ENCODE results near the gene CPED1. TPM values are rescaled to one million over a fixed set of nuclear protein-coding genes. Genes with fewer than 3 reads are reported as not detected.

CPED1 gene
- total RNA-seq, 1 donor from 2014 or later: 0.09 TPM

- ATAC-seq (ENCODE audit: low read depth) (no peak), DNase-seq (no peak)
- POLR2A ChIA-PET: no interaction called here
- CTCF ChIA-PET: no interaction called here
- no peak overlapping the region for H3K4me3 Mint-ChIP-seq
- no peak overlapping the region for H3K27ac Mint-ChIP-seq
- intact Hi-C loops (cut with micrococcal nuclease): no loop called here
- TF ChIP-seq, protein P1, sequence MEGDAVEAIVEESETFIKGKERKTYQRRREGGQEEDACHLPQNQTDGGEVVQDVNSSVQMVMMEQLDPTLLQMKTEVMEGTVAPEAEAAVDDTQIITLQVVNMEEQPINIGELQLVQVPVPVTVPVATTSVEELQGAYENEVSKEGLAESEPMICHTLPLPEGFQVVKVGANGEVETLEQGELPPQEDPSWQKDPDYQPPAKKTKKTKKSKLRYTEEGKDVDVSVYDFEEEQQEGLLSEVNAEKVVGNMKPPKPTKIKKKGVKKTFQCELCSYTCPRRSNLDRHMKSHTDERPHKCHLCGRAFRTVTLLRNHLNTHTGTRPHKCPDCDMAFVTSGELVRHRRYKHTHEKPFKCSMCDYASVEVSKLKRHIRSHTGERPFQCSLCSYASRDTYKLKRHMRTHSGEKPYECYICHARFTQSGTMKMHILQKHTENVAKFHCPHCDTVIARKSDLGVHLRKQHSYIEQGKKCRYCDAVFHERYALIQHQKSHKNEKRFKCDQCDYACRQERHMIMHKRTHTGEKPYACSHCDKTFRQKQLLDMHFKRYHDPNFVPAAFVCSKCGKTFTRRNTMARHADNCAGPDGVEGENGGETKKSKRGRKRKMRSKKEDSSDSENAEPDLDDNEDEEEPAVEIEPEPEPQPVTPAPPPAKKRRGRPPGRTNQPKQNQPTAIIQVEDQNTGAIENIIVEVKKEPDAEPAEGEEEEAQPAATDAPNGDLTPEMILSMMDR (IDR thresholded peaks at IDR 0.05): no peak
- H3K9me3 Mint-ChIP-seq: no peaks in the 10 kb centered on the region
- no peaks in the 10 kb centered on the region for H3K4me1 Mint-ChIP-seq
- H3K36me3 Mint-ChIP-seq (ENCODE audit: low read depth): peaks cover 4% of the 10 kb centered on the region
- no peaks in the 10 kb centered on the region for H3K27me3 Mint-ChIP-seq
These were observed 115.1 kb downstream of the CPED1 start for GRCh38 chr7:121103579-121103978.

- Mint-ChIP-seq H3K9me3 (no peaks in the 10 kb centered on the region), H3K27ac (no peak overlapping the region), H3K27me3 (no peaks in the 10 kb centered on the region), H3K36me3 (ENCODE audit: low read depth) (peaks cover 4% of the 10 kb centered on the region), H3K4me3 (no peak overlapping the region), H3K4me1 (no peaks in the 10 kb centered on the region)
- ChIA-PET CTCF (no interaction called here), POLR2A (no interaction called here)
- intact Hi-C loops (cut with micrococcal nuclease): loop anchor here (5.0 kb wide), 1 partner anchor 892 kb away; no protein-coding TSS in a partner anchor
- DNase-seq: no peak
- ATAC-seq (ENCODE audit: low read depth): no peak
- TF ChIP-seq, protein P1 (IDR thresholded peaks at IDR 0.05): no peak
These were observed 116.8 kb downstream of the CPED1 start for GRCh38 chr7:121105262-121105661.

- TF ChIP-seq, protein P1 (IDR thresholded peaks at IDR 0.05): peak; percentile 83
- ATAC-seq (ENCODE audit: low read depth) (peak; percentile 77), DNase-seq (no peak)
- POLR2A ChIA-PET: interaction anchor here (0.8 kb wide), 1 partner anchor 230 kb away, joined by 3 read pairs; no protein-coding TSS in a partner anchor
- Mint-ChIP-seq H3K36me3 (ENCODE audit: low read depth) (peaks cover 4% of the 10 kb centered on the region), H3K27ac (no peak overlapping the region), H3K27me3 (no peaks in the 10 kb centered on the region), H3K9me3 (no peaks in the 10 kb centered on the region), H3K4me3 (no peak overlapping the region), H3K4me1 (no peaks in the 10 kb centered on the region)
- CTCF ChIA-PET: interaction anchor here (0.7 to 3.8 kb wide), 17 partner anchors 8 to 440 kb away, joined by 3 to 31 read pairs (median 4); partner anchors contain the start of genes CPED1 and FAM3C
- intact Hi-C loops (cut with micrococcal nuclease): loop anchor here (1.0 to 5.0 kb wide), 4 partner anchors 121 to 889 kb away; no protein-coding TSS in a partner anchor
These were observed 119.5 kb downstream of the CPED1 start for GRCh38 chr7:121107923-121108498.

DNA sequence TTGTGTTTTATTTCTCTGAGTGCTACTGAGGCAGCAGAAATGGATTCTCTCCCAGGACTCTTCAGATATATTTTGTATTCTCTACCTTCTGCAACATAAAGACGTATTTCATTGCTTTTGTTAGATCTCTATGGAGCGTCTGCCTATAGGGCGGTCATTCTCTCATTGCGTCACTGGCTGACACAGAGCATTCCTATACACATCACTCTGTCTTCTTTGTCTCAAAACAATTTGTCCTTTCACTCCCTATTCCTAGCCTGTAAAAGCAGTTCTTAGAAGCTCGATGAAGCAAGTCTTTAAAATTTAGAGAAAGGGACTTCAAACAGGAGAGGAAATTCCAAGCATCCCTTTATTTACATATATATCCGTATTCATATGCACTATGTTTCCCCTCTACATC lies 120.6 kb downstream of the CPED1 start:
- CTCF ChIA-PET: interaction anchor here (0.8 to 3.8 kb wide), 6 partner anchors 121 to 438 kb away, joined by 3 to 31 read pairs (median 4); partner anchors contain the start of gene CPED1
- intact Hi-C loops (cut with micrococcal nuclease): loop anchor here (5.0 kb wide), 1 partner anchor 888 kb away; no protein-coding TSS in a partner anchor
- POLR2A ChIA-PET: no interaction called here

GRCh38 chr7:121113288-121113687 lies 124.8 kb downstream of the CPED1 start:
- no peaks in the 10 kb centered on the region for H3K27me3 Mint-ChIP-seq
- intact Hi-C loops (cut with micrococcal nuclease): no loop called here
- no peak overlapping the region for H3K4me3 Mint-ChIP-seq
- no peaks in the 10 kb centered on the region for H3K9me3 Mint-ChIP-seq
- POLR2A ChIA-PET: no interaction called here
- no peaks in the 10 kb centered on the region for H3K36me3 Mint-ChIP-seq (ENCODE audit: low read depth)
- CTCF ChIA-PET: interaction anchor here (0.7 to 1.2 kb wide), 2 partner anchors 85 to 319 kb away, joined by 3 read pairs; no protein-coding TSS in a partner anchor
- H3K27ac Mint-ChIP-seq: no peak overlapping the region
- TF ChIP-seq, protein P1 (IDR thresholded peaks at IDR 0.05): no peak
- ATAC-seq (ENCODE audit: low read depth): no peak
- DNase-seq: no peak
- H3K4me1 Mint-ChIP-seq: no peaks in the 10 kb centered on the region

More for the DNA sequence above, 120.6 kb downstream of the CPED1 start:
- H3K4me1 Mint-ChIP-seq: no peaks in the 10 kb centered on the region
- TF ChIP-seq, protein P1 (IDR thresholded peaks at IDR 0.05): no peak
- H3K36me3 Mint-ChIP-seq (ENCODE audit: low read depth): peaks cover 4% of the 10 kb centered on the region
- H3K4me3 Mint-ChIP-seq: no peak overlapping the region
- DNase-seq (no peak), ATAC-seq (ENCODE audit: low read depth) (no peak)
- H3K27me3 Mint-ChIP-seq: no peaks in the 10 kb centered on the region
- H3K27ac Mint-ChIP-seq: no peak overlapping the region
- no peaks in the 10 kb centered on the region for H3K9me3 Mint-ChIP-seq
